CD4-positive, alpha-beta T cell treated with Interleukin-12 subunit alpha and Interleukin-12 subunit beta, for 1 hour (primary cell): ENCODE measurements around the gene APP.
"Not testable (repeated sequence)": the region's sequence is repeated elsewhere in the genome, so short reads cannot be mapped to it uniquely, and the experiment has no call there.

ENCODE experiments used
- DNase-seq: peaks from one replicate; pipeline ENCODE4 v3.0.0-alpha.2; 2020

Gene APP

GRCh38 chr21:26012482-26012881 lies 158.1 kb downstream of the APP start:
- not testable (repeated sequence) for DNase-seq

GRCh38 chr21:26011292-26011940 lies 159.2 kb downstream of the APP start:
- DNase-seq, result no peak

- no peak for DNase-seq
These were observed 162.5 kb downstream of the APP start for GRCh38 chr21:26007951-26008498.

GRCh38 chr21:26005464-26005863 lies 165.1 kb downstream of the APP start:
- DNase-seq, result no peak

GRCh38 chr21:26003404-26003803 lies 167.2 kb downstream of the APP start:
- DNase-seq, result no peak

- DNase-seq, result no peak
These were observed 169.2 kb downstream of the APP start for GRCh38 chr21:26001356-26001755.

- DNase-seq, result peak; percentile 27
These were observed 170.5 kb downstream of the APP start for GRCh38 chr21:25999921-26000582.

- DNase-seq, result no peak
These were observed 172.6 kb downstream of the APP start for GRCh38 chr21:25997788-25998611.

- DNase-seq, result no peak
These were observed 175.3 kb downstream of the APP start for GRCh38 chr21:25995278-25995677.

GRCh38 chr21:25994758-25995163 lies 175.8 kb downstream of the APP start:
- DNase-seq, result no peak

GRCh38 chr21:25988738-25989137 lies 181.8 kb downstream of the APP start:
- DNase-seq, result no peak

GRCh38 chr21:25987531-25987930 lies 183.0 kb downstream of the APP start:
- DNase-seq, result no peak

- no peak for DNase-seq
These were observed 183.6 kb downstream of the APP start for GRCh38 chr21:25986928-25987327.

- no peak for DNase-seq
These were observed 184.6 kb downstream of the APP start for GRCh38 chr21:25985990-25986389.

- no peak for DNase-seq
These were observed 186.0 kb downstream of the APP start for GRCh38 chr21:25984538-25984937.

- no peak for DNase-seq
These were observed 186.8 kb downstream of the APP start for GRCh38 chr21:25983745-25984144.

GRCh38 chr21:25980710-25981109 lies 189.9 kb downstream of the APP start:
- no peak for DNase-seq

- no peak for DNase-seq
These were observed 190.5 kb downstream of the APP start for GRCh38 chr21:25979845-25980616.

GRCh38 chr21:25977068-25977611 lies 193.4 kb downstream of the APP start:
- DNase-seq, result no peak

- DNase-seq, result no peak
These were observed 195.6 kb downstream of the APP start for GRCh38 chr21:25974964-25975363.

- DNase-seq, result no peak
These were observed 200.2 kb downstream of the APP start for GRCh38 chr21:25970254-25970930.

- DNase-seq, result no peak
These were observed 202.6 kb downstream of the APP start for GRCh38 chr21:25967901-25968438.
